HCT116 (cell line): ENCODE data around the gene TICAM2. TPM values are rescaled to one million over a fixed set of nuclear protein-coding genes. Genes with fewer than 3 reads are reported as not detected.

Source experiments
- ATAC-seq: fragments of 200-7000 bp; cut with Tn5 transposase; 2 replicates; pipeline ENCODE4 v1.9.1; 2020; ENCODE audit warnings: mild to moderate bottlenecking, moderate library complexity
- BruUV-seq: library from RNA; stranded (reverse); fragments of 400-500 nt; replicated peaks from 2 replicates; lab custom pipeline; 2021; lab: Mats Ljungman, UMichigan
- CTCF ChIA-PET: fragments of 300-600 bp; sonication (Branson Sonifier 250); formaldehyde crosslinking; loops from one replicate; lab custom pipeline; 2021; ENCODE audit warnings: antibody characterized with exemption; lab: Charles Lee
- POLR2A ChIA-PET: fragments of 300-600, 350-600 bp; sonication (Branson Sonifier 250); formaldehyde crosslinking; loops from one replicate; lab custom pipeline; 2021; ENCODE audit warnings: antibody characterized with exemption; lab: Charles Lee
- RAD21 ChIA-PET, 2 experiments: fragments of 300-600 bp; sonication (Branson Sonifier 250); formaldehyde crosslinking; loops; one replicate each; lab custom pipeline; 2023; ENCODE audit warnings: low total read pairs in 2 of 2; ENCODE audit not compliant: uncharacterized antibody in 2 of 2, unreplicated experiment in 2 of 2, low non-redundant PET in 1 of 2; lab: Charles Lee
- DNase-seq: peaks from one replicate; pipeline ENCODE4 v3.0.0-alpha.2; 2010; ENCODE audit warnings: low read depth, low spot score
- H2AFZ ChIP-seq: fragments of 200-600 bp; shearing (Covaris generic), sonication (generic); 2 replicates; pipeline ENCODE4 v1.6.1; 2017; ENCODE audit warnings: low read depth, mixed run types, mixed read lengths, antibody characterized with exemption, low read length; ENCODE audit not compliant: poor library complexity, severe bottlenecking
- H3K27ac ChIP-seq: 2 replicates; pipeline ENCODE4 v1.5.1; 2012; ENCODE audit warnings: low read depth, low read length
- H3K27me3 ChIP-seq: fragments of 200-600 bp; sonication (generic); 2 replicates; pipeline ENCODE4 v1.6.1; 2016; ENCODE audit warnings: mixed run types, low read length, mixed read lengths; ENCODE audit not compliant: insufficient read depth
- H3K36me3 ChIP-seq, 2 experiments: fragments of 200-500 bp in 1 of 2; fragments of 200-600 bp in 1 of 2; sonication (Bioruptor generic) in 1 of 2; sonication (generic) in 1 of 2; 2 replicates each; pipeline versions ENCODE4 v1.5.1 to v1.6.1; 2014 to 2016; ENCODE audit warnings: low read length in 2 of 2, inconsistent platforms in 1 of 2, mixed read lengths in 1 of 2, mixed run types in 1 of 2; ENCODE audit not compliant: insufficient read depth in 2 of 2, control insufficient read depth in 1 of 2
- H3K4me1 ChIP-seq, 2 experiments: fragments of 200-600 bp in 1 of 2; sonication (generic) in 1 of 2; 2 replicates each; pipeline versions ENCODE4 v1.5.1 to v1.6.1; 2012 to 2017; ENCODE audit warnings: low read length in 2 of 2, inconsistent platforms in 1 of 2, mild to moderate bottlenecking in 1 of 2, mixed read lengths in 1 of 2, mixed run types in 1 of 2, moderate library complexity in 1 of 2; ENCODE audit not compliant: insufficient read depth in 2 of 2, control insufficient read depth in 1 of 2
- H3K4me2 ChIP-seq: fragments of 200-600 bp; sonication (generic); 2 replicates; pipeline ENCODE4 v1.6.1; 2017; ENCODE audit warnings: mixed run types, low read length, mixed read lengths
- H3K4me3 ChIP-seq, 2 experiments: fragments of 200-600 bp in 1 of 2; sonication (generic) in 1 of 2; replicated peaks in 1 of 2; 2 replicates each; pipeline ENCODE4 v1.5.1; 2011 to 2016; ENCODE audit warnings: low read length in 2 of 2, control low read depth in 1 of 2, low read depth in 1 of 2, mild to moderate bottlenecking in 1 of 2, mixed read lengths in 1 of 2, mixed run types in 1 of 2
- H3K79me2 ChIP-seq: fragments of 200-600 bp; sonication (generic); 2 replicates; pipeline ENCODE4 v1.6.1; 2017; ENCODE audit warnings: mild to moderate bottlenecking, mixed run types, low read length, moderate library complexity, mixed read lengths; ENCODE audit not compliant: insufficient read depth
- H3K9ac ChIP-seq: fragments of 200-600 bp; sonication (generic); 2 replicates; pipeline ENCODE4 v1.6.1; 2016; ENCODE audit warnings: low read length, mixed read lengths
- H3K9me2 ChIP-seq: fragments of 200-600 bp; sonication (generic), shearing (Covaris generic); 2 replicates; pipeline ENCODE4 v1.6.1; 2017; ENCODE audit warnings: mixed run types, mild to moderate bottlenecking, moderate library complexity; ENCODE audit not compliant: insufficient read depth
- H3K9me3 ChIP-seq, 2 experiments: fragments of 200-500 bp in 1 of 2; fragments of 200-600 bp in 1 of 2; sonication (Bioruptor generic) in 1 of 2; sonication (generic) in 1 of 2; 2 replicates each; pipeline ENCODE4 v1.6.1; 2014 to 2017; ENCODE audit warnings: low read length in 2 of 2, mixed read lengths in 2 of 2, inconsistent platforms in 1 of 2, low read depth in 1 of 2, mild to moderate bottlenecking in 1 of 2, mixed run types in 1 of 2, moderate library complexity in 1 of 2; ENCODE audit not compliant: control insufficient read depth in 1 of 2, insufficient read depth in 1 of 2
- H4K20me1 ChIP-seq: fragments of 200-600 bp; sonication (generic), shearing (Covaris generic); 2 replicates; pipeline ENCODE4 v1.6.1; 2017; ENCODE audit warnings: mixed run types, mild to moderate bottlenecking, moderate library complexity; ENCODE audit not compliant: insufficient read depth
- ATF3 ChIP-seq: IDR thresholded peaks from 2 replicates; pipeline ENCODE4 v1.6.1; 2012
- EGR1 ChIP-seq: IDR thresholded peaks from 2 replicates; pipeline ENCODE4 v1.6.1; 2012; ENCODE audit warnings: low read depth
- EZH2 ChIP-seq: fragments of 200-600 bp; sonication (generic); IDR thresholded peaks from 2 replicates; pipeline ENCODE4 v1.6.1; 2017; ENCODE audit warnings: antibody characterized with exemption, mixed run types
- FOSL1 ChIP-seq: IDR thresholded peaks from 2 replicates; pipeline ENCODE4 v1.6.1; 2012; ENCODE audit warnings: low read depth
- POLR2AphosphoS5 ChIP-seq: IDR thresholded peaks from 2 replicates; pipeline ENCODE4 v1.6.1; 2011; ENCODE audit warnings: mild to moderate bottlenecking, low read depth, low read length, moderate library complexity
- RAD21 ChIP-seq: IDR thresholded peaks from 2 replicates; pipeline ENCODE4 v1.6.1; 2012; ENCODE audit warnings: low read depth, mild to moderate bottlenecking
- REST ChIP-seq: IDR thresholded peaks from 2 replicates; pipeline ENCODE4 v1.6.1; 2012; ENCODE audit warnings: low read depth
- SIN3A ChIP-seq: IDR thresholded peaks from 2 replicates; pipeline ENCODE4 v1.6.1; 2012; ENCODE audit warnings: low read depth
- ZBTB33 ChIP-seq: IDR thresholded peaks from 2 replicates; pipeline ENCODE4 v1.6.1; 2011; ENCODE audit warnings: mild to moderate bottlenecking, low read length, moderate library complexity; ENCODE audit not compliant: insufficient replicate concordance; ENCODE audit errors: extremely low read depth
- intact Hi-C: fragments of 100-400 bp; cut with micrococcal nuclease; formaldehyde crosslinking; loops from 2 replicates; pipeline ENCODE4 v1.10.0; 2022
- total RNA-seq: library from RNA; stranded (reverse); gene quantifications from one replicate; pipeline ENCODE4 v1.2.1, GENCODE V29; 2021; ENCODE audit not compliant: unreplicated experiment

Gene TICAM2
- total RNA-seq, 1 experiment from 2014 or later = 2.9 TPM

- TF ChIP-seq ATF3 (no peak), POLR2AphosphoS5 (no peak), EZH2 (no peak), RAD21 (no peak), ZBTB33 (no peak), EGR1 (no peak), SIN3A (no peak), REST (no peak), FOSL1 (no peak)
- TF ChIP-seq, all 23 proteins: peak for 0
- no peak overlapping the region for H3K27ac ChIP-seq
- DNase-seq (no peak), ATAC-seq (no peak)
- 0 out of 2 replicates have a peak, but pooled peaks cover 4% of the 10 kb centered on the region for H4K20me1 ChIP-seq
- CTCF ChIA-PET = no interaction called here
- no peak overlapping the region for H3K4me2 ChIP-seq
- peaks cover 7 to 14% of the 10 kb centered on the region in 2 experiments for H3K36me3 ChIP-seq
- H3K27me3 ChIP-seq = no peaks in the 10 kb centered on the region
- RAD21 ChIA-PET = no interaction called here
- no peak overlapping the region for H3K4me3 ChIP-seq
- POLR2A ChIA-PET = interaction anchor here (0.6 kb wide), 1 partner anchor 438 kb away, joined by 3 read pairs; no protein-coding TSS in a partner anchor
- H3K79me2 ChIP-seq = peaks cover 35% of the 10 kb centered on the region
- BruUV-seq = no TSS peak
- H3K9me3 ChIP-seq = no peaks in the 10 kb centered on the region
- intact Hi-C loops = no loop called here
- H2AFZ ChIP-seq = no peak overlapping the region
- H3K9ac ChIP-seq = no peak overlapping the region
- no peaks in the 10 kb centered on the region for H3K9me2 ChIP-seq
- H3K4me1 ChIP-seq = no peaks in the 10 kb centered on the region
Observed at GRCh38 chr5:115602591-115603125, 379 bp upstream of the TICAM2 start.
